ENCODE measurements around the gene GRK7. TPM values are rescaled to one million over a fixed set of nuclear protein-coding genes. Genes with fewer than 3 reads are reported as not detected.
"Not testable (repeated sequence)": the region's sequence is repeated elsewhere in the genome, so short reads cannot be mapped to it uniquely, and the experiment has no call there.

GRK7 gene
- total and polyA plus RNA-seq, 2 experiments from 2014 or later, result not detected

- H3K4me3 ChIP-seq, result peak overlapping the region; percentile 92
Observed at GRCh38 chr3:141740349-141740748, 22.9 kb upstream of the GRK7 start.

GRCh38 chr3:141743305-141743704, 19.9 kb upstream of the GRK7 start:
- no peak for DNase-seq
- H3K36me3 ChIP-seq (ENCODE audit: low read depth), result peaks cover 54% of the 10 kb centered on the region
- no peak overlapping the region for H3K27ac ChIP-seq
- peak overlapping the region; percentile 5 for H3K4me2 ChIP-seq (ENCODE audit: unreplicated experiment)
- H4K20me1 ChIP-seq (ENCODE audit: insufficient read depth), result no peaks in the 10 kb centered on the region; the same call in none of the 2 replicates
- in situ Hi-C loops (cut with MboI), result no loop called here
- H3K4me3 ChIP-seq, result no peak overlapping the region
- H2AFZ ChIP-seq, result no peak overlapping the region
- TF ChIP-seq EZH2phosphoT487 (IDR thresholded peaks at IDR 0.05; ENCODE audit: insufficient read depth, low read depth) (no peak), EZH2 (IDR thresholded peaks at IDR 0.05; ENCODE audit: insufficient read depth, poor library complexity, severe bottlenecking) (no peak)
- H3F3A ChIP-seq (ENCODE audit: insufficient read depth), result peaks cover 11% of the 10 kb centered on the region
- no peaks in the 10 kb centered on the region for H3K9me2 ChIP-seq (ENCODE audit: insufficient read depth)
- WGBS, 2 experiments (ENCODE audit: low coverage in 1 of 2, low lambda C conversion rate in 2 of 2, missing lambda C conversion rate in 2 of 2), result 47 to 63% methylated on average over 1 of the region's 1 CpG
- H3K9me3 ChIP-seq (ENCODE audit: low read depth), result no peaks in the 10 kb centered on the region
- H3K27me3 ChIP-seq (replicated peaks; ENCODE audit: insufficient read depth), result no peaks in the 10 kb centered on the region
- peaks cover 89% of the 10 kb centered on the region for H3K79me2 ChIP-seq (ENCODE audit: insufficient read depth)
- peaks cover 36% of the 10 kb centered on the region for H3K4me1 ChIP-seq (ENCODE audit: insufficient read depth)
- H3K9ac ChIP-seq, result 0 out of 2 replicates have a peak overlapping the region, but pooled peaks have one; percentile 1

More at GRCh38 chr3:141740349-141740748, 22.9 kb upstream of the GRK7 start:
- in situ Hi-C loops (cut with MboI), result no loop called here
- H3K4me2 ChIP-seq (ENCODE audit: unreplicated experiment), result peak overlapping the region; percentile 100
- no peaks in the 10 kb centered on the region for H3K9me3 ChIP-seq (ENCODE audit: low read depth)
- H3K36me3 ChIP-seq (ENCODE audit: low read depth), result peaks cover 32% of the 10 kb centered on the region; the same call in 1 of the 2 replicates
- no peaks in the 10 kb centered on the region for H3K9me2 ChIP-seq (ENCODE audit: insufficient read depth)
- TF ChIP-seq EZH2 (IDR thresholded peaks at IDR 0.05; ENCODE audit: insufficient read depth, poor library complexity, severe bottlenecking) (no peak), EZH2phosphoT487 (IDR thresholded peaks at IDR 0.05; ENCODE audit: insufficient read depth, low read depth) (no peak)
- DNase-seq, result no peak
- peaks cover 11% of the 10 kb centered on the region for H3F3A ChIP-seq (ENCODE audit: insufficient read depth)
- peak overlapping the region; percentile 94 for H3K9ac ChIP-seq
- peaks cover 36% of the 10 kb centered on the region for H3K4me1 ChIP-seq (ENCODE audit: insufficient read depth)
- H3K27ac ChIP-seq, result peak overlapping the region; percentile 90; the same call in 1 of the 2 replicates
- no peaks in the 10 kb centered on the region for H3K27me3 ChIP-seq (replicated peaks; ENCODE audit: insufficient read depth)
- no peaks in the 10 kb centered on the region; the same call in none of the 2 replicates for H4K20me1 ChIP-seq (ENCODE audit: insufficient read depth)
- no peak overlapping the region for H2AFZ ChIP-seq
- peaks cover 72% of the 10 kb centered on the region for H3K79me2 ChIP-seq (ENCODE audit: insufficient read depth)

- TF ChIP-seq EZH2phosphoT487 (IDR thresholded peaks at IDR 0.05; ENCODE audit: insufficient read depth, low read depth), result no peak
- TF ChIP-seq EZH2 (IDR thresholded peaks at IDR 0.05; ENCODE audit: insufficient read depth, poor library complexity, severe bottlenecking), result no peak
- no peaks in the 10 kb centered on the region for H3K9me2 ChIP-seq (ENCODE audit: insufficient read depth)
- peaks cover 53% of the 10 kb centered on the region for H3K79me2 ChIP-seq (ENCODE audit: insufficient read depth)
- H3K27me3 ChIP-seq (replicated peaks; ENCODE audit: insufficient read depth), result no peaks in the 10 kb centered on the region
- DNase-seq, result no peak
- in situ Hi-C loops (cut with MboI), result no loop called here
- H3K4me3 ChIP-seq, result no peak overlapping the region
- no peak overlapping the region for H2AFZ ChIP-seq
- peaks cover 7% of the 10 kb centered on the region for H3F3A ChIP-seq (ENCODE audit: insufficient read depth)
- H3K9ac ChIP-seq, result no peak overlapping the region
- peaks cover 49% of the 10 kb centered on the region for H3K36me3 ChIP-seq (ENCODE audit: low read depth)
- peaks cover 9% of the 10 kb centered on the region for H3K4me1 ChIP-seq (ENCODE audit: insufficient read depth)
- WGBS, 2 experiments (ENCODE audit: low coverage in 1 of 2, low lambda C conversion rate in 2 of 2, missing lambda C conversion rate in 2 of 2), result 96 to 98% methylated on average over 4 of the region's 4 CpGs
- H3K9me3 ChIP-seq (ENCODE audit: low read depth), result no peaks in the 10 kb centered on the region
- H3K4me2 ChIP-seq (ENCODE audit: unreplicated experiment), result no peak overlapping the region
- no peak overlapping the region for H3K27ac ChIP-seq
- H4K20me1 ChIP-seq (ENCODE audit: insufficient read depth), result no peaks in the 10 kb centered on the region; the same call in 1 of the 2 replicates
Observed at GRCh38 chr3:141746962-141747361, 16.2 kb upstream of the GRK7 start.

GRCh38 chr3:141753399-141753798, 9.8 kb upstream of the GRK7 start:
- TF ChIP-seq EZH2phosphoT487 (IDR thresholded peaks at IDR 0.05; ENCODE audit: insufficient read depth, low read depth) (no peak), EZH2 (IDR thresholded peaks at IDR 0.05; ENCODE audit: insufficient read depth, poor library complexity, severe bottlenecking) (no peak)
- Histone ChIP-seq H4K20me1 (ENCODE audit: insufficient read depth) (no peaks in the 10 kb centered on the region), H3K4me2 (ENCODE audit: unreplicated experiment) (no peak overlapping the region), H3K27ac (no peak overlapping the region), H3K36me3 (ENCODE audit: low read depth) (peaks cover 7% of the 10 kb centered on the region; the same call in 1 of the 2 replicates), H2AFZ (no peak overlapping the region), H3F3A (ENCODE audit: insufficient read depth) (peaks cover 17% of the 10 kb centered on the region), H3K79me2 (ENCODE audit: insufficient read depth) (no peaks in the 10 kb centered on the region), H3K4me3 (no peak overlapping the region), H3K9me3 (ENCODE audit: low read depth) (no peaks in the 10 kb centered on the region), H3K4me1 (ENCODE audit: insufficient read depth) (no peaks in the 10 kb centered on the region), H3K9me2 (ENCODE audit: insufficient read depth) (no peaks in the 10 kb centered on the region), H3K9ac (no peak overlapping the region), H3K27me3 (replicated peaks; ENCODE audit: insufficient read depth) (no peaks in the 10 kb centered on the region)
- DNase-seq, result no peak
- in situ Hi-C loops (cut with MboI), result no loop called here
- 97 to 100% methylated on average over 3 of the region's 3 CpGs for WGBS, 2 experiments (ENCODE audit: low coverage in 1 of 2, low lambda C conversion rate in 2 of 2, missing lambda C conversion rate in 2 of 2)

- Histone ChIP-seq H3K79me2 (ENCODE audit: insufficient read depth) (no peaks in the 10 kb centered on the region), H3K27me3 (replicated peaks; ENCODE audit: insufficient read depth) (no peaks in the 10 kb centered on the region), H3K4me2 (ENCODE audit: unreplicated experiment) (no peak overlapping the region), H3K9me2 (ENCODE audit: insufficient read depth) (no peaks in the 10 kb centered on the region), H3K36me3 (ENCODE audit: low read depth) (peaks cover 2% of the 10 kb centered on the region; the same call in 1 of the 2 replicates), H3K27ac (no peak overlapping the region), H2AFZ (no peak overlapping the region), H3F3A (ENCODE audit: insufficient read depth) (peaks cover 17% of the 10 kb centered on the region), H3K4me3 (no peak overlapping the region), H3K4me1 (ENCODE audit: insufficient read depth) (no peaks in the 10 kb centered on the region), H3K9me3 (ENCODE audit: low read depth) (no peaks in the 10 kb centered on the region), H3K9ac (no peak overlapping the region), H4K20me1 (ENCODE audit: insufficient read depth) (no peaks in the 10 kb centered on the region)
- TF ChIP-seq EZH2 (IDR thresholded peaks at IDR 0.05; ENCODE audit: insufficient read depth, poor library complexity, severe bottlenecking) (no peak), EZH2phosphoT487 (IDR thresholded peaks at IDR 0.05; ENCODE audit: insufficient read depth, low read depth) (no peak)
- in situ Hi-C loops (cut with MboI), result no loop called here
- WGBS, 2 experiments (ENCODE audit: low coverage in 1 of 2, low lambda C conversion rate in 2 of 2, missing lambda C conversion rate in 2 of 2), result 100% methylated on average over 1 of the region's 1 CpG
- DNase-seq, result no peak
Observed at GRCh38 chr3:141754032-141754431, 9.2 kb upstream of the GRK7 start.

- H3K4me3 ChIP-seq; H3K79me2 ChIP-seq (ENCODE audit: insufficient read depth); H3K4me2 ChIP-seq (ENCODE audit: unreplicated experiment); in situ Hi-C loops (cut with MboI); H3K9me3 ChIP-seq (ENCODE audit: low read depth); DNase-seq; H3F3A ChIP-seq (ENCODE audit: insufficient read depth); H3K9ac ChIP-seq; H3K36me3 ChIP-seq (ENCODE audit: low read depth); H3K27ac ChIP-seq; H4K20me1 ChIP-seq (ENCODE audit: insufficient read depth); H3K9me2 ChIP-seq (ENCODE audit: insufficient read depth); H3K27me3 ChIP-seq (replicated peaks; ENCODE audit: insufficient read depth); H2AFZ ChIP-seq; H3K4me1 ChIP-seq (ENCODE audit: insufficient read depth): not testable (repeated sequence)
- 90 to 92% methylated on average over 15 of the region's 19 CpGs for WGBS, 2 experiments (ENCODE audit: low coverage in 1 of 2, low lambda C conversion rate in 2 of 2, missing lambda C conversion rate in 2 of 2)
Observed at GRCh38 chr3:141762552-141762951, 656 bp upstream of the GRK7 start.
